Neural crest cell (in vitro differentiated cells): ENCODE measurements around the gene SLC66A3. TPM values are rescaled to one million over a fixed set of nuclear protein-coding genes. Genes with fewer than 3 reads are reported as not detected.

Experiments
- DNase-seq: peaks from one replicate; pipeline ENCODE4 v3.0.0; 2021; ENCODE audit warnings: low read depth, mixed read lengths, low spot score
- H3K27ac Mint-ChIP-seq: one replicate; pipeline ENCODE4 v1.8.0; 2021; ENCODE audit warnings: mild to moderate bottlenecking, mixed read lengths; ENCODE audit not compliant: unreplicated experiment
- H3K27me3 Mint-ChIP-seq: 2 replicates; pipeline ENCODE4 v1.8.0; 2021; ENCODE audit warnings: low read depth, mild to moderate bottlenecking, mixed read lengths
- H3K36me3 Mint-ChIP-seq: 2 replicates; pipeline ENCODE4 v1.8.0; 2021; ENCODE audit warnings: low read depth, mild to moderate bottlenecking, mixed read lengths
- H3K4me1 Mint-ChIP-seq: 2 replicates; pipeline ENCODE4 v1.8.0; 2021; ENCODE audit warnings: mixed read lengths
- H3K4me3 Mint-ChIP-seq: one replicate; pipeline ENCODE4 v1.8.0; 2021; ENCODE audit warnings: mild to moderate bottlenecking, mixed read lengths
- H3K9me3 Mint-ChIP-seq: 2 replicates; pipeline ENCODE4 v1.8.0; 2021; ENCODE audit warnings: mixed read lengths
- CTCF ChIP-seq: fragments of 200-600 bp; sonication (generic); conservative IDR thresholded peaks from 2 replicates; pipeline ENCODE4 v1.5.0; 2021; ENCODE audit warnings: antibody characterized with exemption, mild to moderate bottlenecking
- total RNA-seq: library from RNA; stranded (reverse); gene quantifications from 2 replicates; pipeline ENCODE4 v1.2.1, GENCODE V29; 2021

SLC66A3 gene
- total RNA-seq, 1 donor from 2014 or later: 5.1 TPM

GRCh38 chr2:11186145-11186544 lies 30.9 kb downstream of the SLC66A3 start:
- no peaks in the 10 kb centered on the region for H3K27me3 Mint-ChIP-seq
- H3K4me1 Mint-ChIP-seq: no peaks in the 10 kb centered on the region
- H3K36me3 Mint-ChIP-seq: peaks cover 15% of the 10 kb centered on the region
- no peaks in the 10 kb centered on the region for H3K9me3 Mint-ChIP-seq
- DNase-seq: no peak
- no peak overlapping the region for H3K4me3 Mint-ChIP-seq
- H3K27ac Mint-ChIP-seq: no peak overlapping the region
- no peak for TF ChIP-seq CTCF

- Mint-ChIP-seq H3K36me3 (peaks cover 15% of the 10 kb centered on the region), H3K9me3 (no peaks in the 10 kb centered on the region), H3K4me1 (no peaks in the 10 kb centered on the region), H3K27me3 (no peaks in the 10 kb centered on the region), H3K4me3 (no peak overlapping the region), H3K27ac (no peak overlapping the region)
- DNase-seq: no peak
- TF ChIP-seq CTCF: no peak
Observed at GRCh38 chr2:11187083-11187619, 31.9 kb downstream of the SLC66A3 start.

GRCh38 chr2:11187731-11188130 lies 32.5 kb downstream of the SLC66A3 start:
- DNase-seq: no peak
- H3K9me3 Mint-ChIP-seq: no peaks in the 10 kb centered on the region
- no peaks in the 10 kb centered on the region for H3K27me3 Mint-ChIP-seq
- peaks cover 15% of the 10 kb centered on the region for H3K36me3 Mint-ChIP-seq
- no peak overlapping the region for H3K27ac Mint-ChIP-seq
- no peaks in the 10 kb centered on the region for H3K4me1 Mint-ChIP-seq
- no peak for TF ChIP-seq CTCF
- H3K4me3 Mint-ChIP-seq: no peak overlapping the region

- TF ChIP-seq CTCF: no peak
- Mint-ChIP-seq H3K4me1 (no peaks in the 10 kb centered on the region), H3K27me3 (no peaks in the 10 kb centered on the region), H3K36me3 (peaks cover 9% of the 10 kb centered on the region), H3K27ac (no peak overlapping the region), H3K9me3 (no peaks in the 10 kb centered on the region), H3K4me3 (no peak overlapping the region)
- DNase-seq: no peak
Observed at GRCh38 chr2:11196246-11196645, 41.0 kb downstream of the SLC66A3 start.

- Mint-ChIP-seq H3K4me3 (no peak overlapping the region), H3K27me3 (no peaks in the 10 kb centered on the region), H3K4me1 (no peaks in the 10 kb centered on the region)
Observed at GRCh38 chr2:11200651-11201050, 45.4 kb downstream of the SLC66A3 start.

More at GRCh38 chr2:11200651-11201050, 45.4 kb downstream of the SLC66A3 start:
- no peak overlapping the region for H3K27ac Mint-ChIP-seq
- TF ChIP-seq CTCF: no peak
- H3K9me3 Mint-ChIP-seq: no peaks in the 10 kb centered on the region
- DNase-seq: no peak
- peaks cover 8% of the 10 kb centered on the region for H3K36me3 Mint-ChIP-seq
